AG04449 (cell line): ENCODE measurements around the gene NTM.

Source experiments
- CTCF ChIA-PET: fragments of 350-600 bp; formaldehyde crosslinking; extraction: SDS; loops from one replicate; lab custom pipeline; 2021; ENCODE audit warnings: antibody characterized with exemption; lab: Yijun Ruan, JAX
- POLR2A ChIA-PET: fragments of 400-600, 350-600 bp; formaldehyde crosslinking; extraction: SDS; loops from one replicate; lab custom pipeline; 2020; ENCODE audit warnings: antibody characterized with exemption, inconsistent platforms; lab: Yijun Ruan, JAX
- DNase-seq: peaks from one replicate; pipeline ENCODE4 v3.0.0-alpha.2; 2010; ENCODE audit warnings: low read depth, low spot score
- H3K4me3 ChIP-seq: 2 replicates; pipeline ENCODE4 v1.5.1; 2011; ENCODE audit warnings: low read depth, mild to moderate bottlenecking, control low read depth, low read length
- CTCF ChIP-seq: IDR thresholded peaks from one replicate; pipeline ENCODE4 v1.5.1; 2011; ENCODE audit warnings: mild to moderate bottlenecking, moderate library complexity, low read length, control low read depth, inconsistent platforms; ENCODE audit not compliant: insufficient read depth; ENCODE audit errors: missing control alignments

The NTM gene

GRCh38 chr11:131766637-131767036 is 396.2 kb downstream of the NTM start:
- no peak for TF ChIP-seq CTCF
- POLR2A ChIA-PET, result no interaction called here
- DNase-seq, result no peak
- CTCF ChIA-PET, result interaction anchor here (6.5 kb wide), 1 partner anchor 19 kb away, joined by 61 read pairs; no protein-coding TSS in a partner anchor
- no peak overlapping the region for H3K4me3 ChIP-seq

GRCh38 chr11:131767421-131767820 is 397.0 kb downstream of the NTM start:
- ChIA-PET CTCF (no interaction called here), POLR2A (no interaction called here)
- no peak for TF ChIP-seq CTCF
- no peak for DNase-seq
- H3K4me3 ChIP-seq, result no peak overlapping the region

- TF ChIP-seq CTCF, result no peak
- H3K4me3 ChIP-seq, result no peak overlapping the region
- POLR2A ChIA-PET, result interaction anchor here (0.6 to 1.8 kb wide), 3 partner anchors 14 to 914 kb away, joined by 3 to 5 read pairs (median 4); no protein-coding TSS in a partner anchor
- CTCF ChIA-PET, result interaction anchor here (0.9 to 2.3 kb wide), 7 partner anchors 13 to 356 kb away, joined by 3 to 21 read pairs (median 3); no protein-coding TSS in a partner anchor
- no peak for DNase-seq
Observed at GRCh38 chr11:131770801-131771200, 400.4 kb downstream of the NTM start.

GRCh38 chr11:131771471-131771870 is 401.1 kb downstream of the NTM start:
- no peak for DNase-seq
- POLR2A ChIA-PET, result interaction anchor here (0.6 to 1.8 kb wide), 4 partner anchors 15 to 913 kb away, joined by 3 to 5 read pairs (median 4); no protein-coding TSS in a partner anchor
- no peak for TF ChIP-seq CTCF
- H3K4me3 ChIP-seq, result no peak overlapping the region
- CTCF ChIA-PET, result interaction anchor here (0.8 to 2.3 kb wide), 6 partner anchors 24 to 355 kb away, joined by 3 to 13 read pairs (median 3); no protein-coding TSS in a partner anchor

- no peak for DNase-seq
Observed at GRCh38 chr11:131773626-131774025, 403.2 kb downstream of the NTM start.

GRCh38 chr11:131776211-131776610 is 405.8 kb downstream of the NTM start:
- TF ChIP-seq CTCF, result no peak
- ChIA-PET CTCF (interaction anchor here (1.6 kb wide), 1 partner anchor 81 kb away, joined by 3 read pairs; no protein-coding TSS in a partner anchor), POLR2A (no interaction called here)
- no peak for DNase-seq
- no peak overlapping the region for H3K4me3 ChIP-seq

More at GRCh38 chr11:131773626-131774025, 403.2 kb downstream of the NTM start:
- no peak for TF ChIP-seq CTCF
- no peak overlapping the region for H3K4me3 ChIP-seq
- ChIA-PET CTCF (no interaction called here), POLR2A (no interaction called here)
